ENCODE results near the gene ASAP3.

ASAP3 gene

GRCh38 chr1:23483321-23484252 lies at the start of gene ASAP3:
Gene ASAP3 (minus strand): TSS chr1:23484179. CDS start chr1:23484133, 46 bp downstream.
- Mint-ChIP-seq H3K36me3 (no peaks in the 10 kb centered on the region), H3K4me1 (peaks cover 7 to 16% of the 10 kb centered on the region in 2 donors), H3K27ac (peak within 1 kb of the TSS; percentile 85), H3K4me3 (peak within 1 kb of the TSS; percentile 85 to 90), H3K27me3 (peaks cover 18 to 28% of the 10 kb centered on the region in 2 donors), H3K9me3 (no peaks in the 10 kb centered on the region)
- DNase-seq (peak; percentile 9), ATAC-seq (replicated peaks) (peak; percentile 55 to 68)

DNA sequence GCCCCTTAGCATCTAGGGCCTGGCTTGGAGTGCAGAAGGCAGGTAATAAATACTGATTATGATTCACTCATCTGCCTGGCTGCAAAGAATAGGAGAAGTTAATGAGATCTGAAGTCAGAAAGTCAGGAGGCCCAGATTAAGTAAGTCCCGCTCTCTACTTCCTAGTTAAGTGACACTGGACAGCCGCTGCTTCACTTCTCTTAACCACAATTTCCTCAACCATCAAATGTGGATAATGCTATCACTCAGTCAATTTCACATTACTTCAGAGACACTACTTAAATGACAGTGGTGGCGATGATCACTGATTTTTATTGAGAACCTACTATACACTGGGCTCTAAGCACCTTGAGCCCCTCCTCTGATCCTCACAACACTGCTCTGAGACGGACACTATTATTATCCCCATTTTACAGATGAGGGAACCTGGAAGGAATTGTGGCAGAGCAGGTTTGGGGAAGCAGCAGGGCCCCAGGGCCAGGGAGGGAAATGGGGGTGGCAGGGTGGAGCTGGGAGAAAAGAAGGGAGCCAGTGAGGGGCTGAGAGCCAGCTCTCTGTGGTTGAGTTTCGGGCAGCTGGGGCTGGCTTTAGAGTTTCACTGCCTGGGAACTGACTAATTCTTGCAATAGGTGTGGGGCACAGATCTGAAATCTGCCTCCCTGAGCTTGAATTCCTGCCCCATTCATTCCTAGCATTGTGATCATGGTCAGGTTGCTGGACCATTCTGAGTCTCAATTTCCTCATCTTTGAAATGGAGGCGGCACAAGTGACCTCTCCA lies 49.5 kb upstream of the ASAP3 start:
- ATAC-seq (replicated peaks) (peak; percentile 45 to 60), DNase-seq (no peak)
- H3K4me1 Mint-ChIP-seq = peaks cover 34 to 60% of the 10 kb centered on the region in 2 donors
- H3K27me3 Mint-ChIP-seq = peaks cover 0 to 7% of the 10 kb centered on the region in 2 donors
- H3K9me3 Mint-ChIP-seq = no peaks in the 10 kb centered on the region
- no peak overlapping the region for H3K4me3 Mint-ChIP-seq
- peak overlapping the region; percentile 45 for H3K27ac Mint-ChIP-seq
- H3K36me3 Mint-ChIP-seq = no peaks in the 10 kb centered on the region

GRCh38 chr1:23531562-23532094 lies 47.6 kb upstream of the ASAP3 start:
- peak overlapping the region; percentile 69 for H3K27ac Mint-ChIP-seq
- H3K36me3 Mint-ChIP-seq = no peaks in the 10 kb centered on the region
- no peak for DNase-seq
- H3K27me3 Mint-ChIP-seq = peaks cover 0 to 7% of the 10 kb centered on the region in 2 donors
- H3K4me1 Mint-ChIP-seq = peaks cover 45 to 69% of the 10 kb centered on the region in 2 donors
- peak overlapping the region; percentile 85 to 86 for H3K4me3 Mint-ChIP-seq
- no peak for ATAC-seq (replicated peaks)
- H3K9me3 Mint-ChIP-seq = no peaks in the 10 kb centered on the region

DNA sequence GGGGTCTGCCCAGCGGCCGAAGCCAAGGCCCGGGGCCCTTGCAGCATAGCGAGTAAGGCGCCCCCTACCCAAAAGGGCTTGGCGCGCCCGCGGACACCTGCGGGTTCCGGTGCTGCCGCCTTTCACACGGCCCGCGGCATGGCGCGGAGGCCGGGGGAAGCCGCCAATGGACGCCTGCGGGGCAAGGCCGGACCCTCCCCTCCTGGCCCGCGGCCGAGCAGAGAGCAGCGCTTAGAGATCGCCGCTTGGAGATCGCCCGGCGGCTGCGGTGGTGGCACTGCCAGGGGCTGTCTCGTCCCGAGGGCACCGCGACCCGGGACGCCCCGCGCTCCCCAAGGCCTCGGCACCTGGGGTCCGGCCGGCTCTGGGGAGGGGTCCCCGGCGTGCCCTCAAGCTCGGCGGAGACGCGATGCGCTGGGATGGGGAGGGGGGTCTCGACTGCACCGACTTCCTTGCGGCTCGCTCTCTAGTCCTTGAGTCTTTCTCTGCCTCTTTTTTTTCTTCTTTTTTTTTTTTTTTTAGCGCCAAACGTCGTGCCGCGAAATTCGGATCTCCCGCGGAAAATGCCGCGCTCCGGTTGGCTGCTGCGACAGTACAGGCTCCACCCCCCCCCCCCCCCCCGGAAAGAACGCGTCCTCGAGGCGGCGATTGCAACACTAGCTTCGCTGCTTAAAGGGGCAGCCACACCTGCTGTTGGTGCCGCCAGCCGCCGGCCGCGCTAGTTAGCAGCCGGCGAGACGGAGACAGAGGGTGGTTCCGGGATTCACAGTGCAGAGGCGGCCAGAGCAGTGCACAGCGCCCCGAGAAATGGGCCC lies 47.0 kb upstream of the ASAP3 start, which contains the start of gene E2F2:
E2F2 (minus strand) TSS at position 487 of the 815 bp plus-strand sequence; CDS start at position 47, 440 bp downstream.
- Mint-ChIP-seq H3K36me3 (no peaks in the 10 kb centered on the region), H3K4me3 (peak within 1 kb of the TSS; percentile 85 to 86), H3K9me3 (no peaks in the 10 kb centered on the region), H3K27me3 (peaks cover 0 to 7% of the 10 kb centered on the region in 2 donors), H3K27ac (peak within 1 kb of the TSS; percentile 91), H3K4me1 (peaks cover 51 to 71% of the 10 kb centered on the region in 2 donors)
- DNase-seq (peak; percentile 61), ATAC-seq (replicated peaks) (peak; percentile 62 to 74)

DNA sequence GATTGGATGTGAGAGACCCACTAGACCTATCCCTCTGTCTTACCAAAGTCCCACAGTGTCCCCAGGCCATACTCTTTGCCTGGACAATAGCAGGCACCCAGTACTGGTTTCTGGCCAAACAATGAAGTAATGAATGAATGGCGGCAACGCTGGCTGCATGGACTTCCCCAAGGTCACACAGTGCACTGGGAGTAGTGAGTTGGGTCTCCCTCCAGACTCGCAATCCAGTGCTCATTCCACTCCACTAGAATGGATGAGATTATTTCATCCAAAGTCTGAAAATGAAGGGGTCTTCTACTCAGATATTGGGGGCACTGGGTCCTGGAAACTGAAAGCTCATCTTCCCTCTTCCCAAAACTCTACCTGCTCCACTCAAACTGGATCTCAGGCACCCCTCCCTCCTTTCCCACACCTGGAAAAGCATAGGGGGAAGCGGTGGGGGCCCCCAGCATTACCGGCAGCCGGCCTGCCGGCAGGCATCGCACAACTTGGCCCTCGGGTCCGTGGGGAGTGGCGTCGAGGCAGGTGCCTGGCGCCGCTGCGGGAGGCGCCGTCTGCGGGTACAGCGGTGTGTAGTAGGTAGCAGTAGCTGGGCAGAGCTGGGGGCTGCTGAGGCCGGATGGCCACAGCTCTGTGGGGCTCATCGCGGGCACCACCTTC lies 46.2 kb upstream of the ASAP3 start:
- Mint-ChIP-seq H3K27me3 (peaks cover 0 to 7% of the 10 kb centered on the region in 2 donors), H3K4me1 (peaks cover 55 to 74% of the 10 kb centered on the region in 2 donors), H3K36me3 (no peaks in the 10 kb centered on the region), H3K27ac (peak overlapping the region; percentile 31), H3K4me3 (peak overlapping the region; percentile 73 to 85), H3K9me3 (no peaks in the 10 kb centered on the region)
- ATAC-seq (replicated peaks) = peak in 1 of 2 donors; percentile 8
- DNase-seq = no peak

GRCh38 chr1:23529146-23530086 lies 45.4 kb upstream of the ASAP3 start:
- Mint-ChIP-seq H3K27me3 (peaks cover 0 to 7% of the 10 kb centered on the region in 2 donors), H3K4me3 (peak overlapping the region; percentile 73 to 85), H3K36me3 (no peaks in the 10 kb centered on the region), H3K9me3 (no peaks in the 10 kb centered on the region), H3K27ac (peak overlapping the region; percentile 62), H3K4me1 (peaks cover 60 to 82% of the 10 kb centered on the region in 2 donors)
- DNase-seq = no peak
- ATAC-seq (replicated peaks) = no peak

- H3K4me1 Mint-ChIP-seq = peaks cover 60 to 80% of the 10 kb centered on the region in 2 donors
- H3K27ac Mint-ChIP-seq = peak overlapping the region; percentile 62
- no peaks in the 10 kb centered on the region for H3K9me3 Mint-ChIP-seq
- H3K36me3 Mint-ChIP-seq = no peaks in the 10 kb centered on the region
- peak overlapping the region; percentile 48 to 63 for H3K4me3 Mint-ChIP-seq
- ATAC-seq (replicated peaks) = peak; percentile 68 to 71
- DNase-seq = peak; percentile 62
- H3K27me3 Mint-ChIP-seq = peaks cover 0 to 7% of the 10 kb centered on the region in 2 donors
Measured at GRCh38 chr1:23528250-23528978, 44.4 kb upstream of the ASAP3 start.

- H3K27ac Mint-ChIP-seq = peak overlapping the region; percentile 31
- peak overlapping the region in 1 of 2 donors; percentile 48 for H3K4me3 Mint-ChIP-seq
- H3K27me3 Mint-ChIP-seq = peaks cover 0 to 7% of the 10 kb centered on the region in 2 donors
- no peak for DNase-seq
- no peaks in the 10 kb centered on the region for H3K36me3 Mint-ChIP-seq
- no peaks in the 10 kb centered on the region for H3K9me3 Mint-ChIP-seq
- H3K4me1 Mint-ChIP-seq = peaks cover 55 to 76% of the 10 kb centered on the region in 2 donors
- ATAC-seq (replicated peaks) = peak in 1 of 2 donors; percentile 1
Measured at GRCh38 chr1:23527900-23528249, 43.9 kb upstream of the ASAP3 start.

GRCh38 chr1:23527366-23527765 lies 43.4 kb upstream of the ASAP3 start:
- H3K27me3 Mint-ChIP-seq = peaks cover 0 to 7% of the 10 kb centered on the region in 2 donors
- ATAC-seq (replicated peaks) (no peak), DNase-seq (no peak)
- H3K4me1 Mint-ChIP-seq = peaks cover 57 to 78% of the 10 kb centered on the region in 2 donors
- H3K4me3 Mint-ChIP-seq = no peak overlapping the region
- peak overlapping the region; percentile 81 for H3K27ac Mint-ChIP-seq
- no peaks in the 10 kb centered on the region for H3K9me3 Mint-ChIP-seq
- H3K36me3 Mint-ChIP-seq = no peaks in the 10 kb centered on the region

GRCh38 chr1:23526329-23527041 lies 42.5 kb upstream of the ASAP3 start:
- H3K36me3 Mint-ChIP-seq = peaks cover 2 to 3% of the 10 kb centered on the region in 2 donors
- peak overlapping the region in 1 of 2 donors; percentile 50 for H3K4me3 Mint-ChIP-seq
- H3K4me1 Mint-ChIP-seq = peaks cover 59 to 81% of the 10 kb centered on the region in 2 donors
- peaks cover 0 to 7% of the 10 kb centered on the region in 2 donors for H3K27me3 Mint-ChIP-seq
- ATAC-seq (replicated peaks) = no peak
- no peaks in the 10 kb centered on the region for H3K9me3 Mint-ChIP-seq
- DNase-seq = no peak
- H3K27ac Mint-ChIP-seq = peak overlapping the region; percentile 81

GRCh38 chr1:23525558-23526250 lies 41.7 kb upstream of the ASAP3 start:
- peaks cover 0 to 7% of the 10 kb centered on the region in 2 donors for H3K27me3 Mint-ChIP-seq
- DNase-seq (no peak), ATAC-seq (replicated peaks) (peak in 1 of 2 donors; percentile 17)
- no peaks in the 10 kb centered on the region for H3K9me3 Mint-ChIP-seq
- H3K36me3 Mint-ChIP-seq = peaks cover 3 to 4% of the 10 kb centered on the region in 2 donors
- H3K27ac Mint-ChIP-seq = peak overlapping the region; percentile 39
- H3K4me3 Mint-ChIP-seq = peak overlapping the region; percentile 19 to 20
- H3K4me1 Mint-ChIP-seq = peaks cover 61 to 76% of the 10 kb centered on the region in 2 donors

All from stimulated activated naive B cell treated with anti-CD40 and anti-IgM and Interleukin-4, amounts not matched to agents 10 μg/mL and 1 μg/mL and 100 μg/mL, for 72 hours (primary cell).